Measurements from ENCODE around the gene CP.
"Not testable (repeated sequence)": the region's sequence is repeated elsewhere in the genome, so short reads cannot be mapped to it uniquely, and the experiment has no call there.

CP gene

DNA sequence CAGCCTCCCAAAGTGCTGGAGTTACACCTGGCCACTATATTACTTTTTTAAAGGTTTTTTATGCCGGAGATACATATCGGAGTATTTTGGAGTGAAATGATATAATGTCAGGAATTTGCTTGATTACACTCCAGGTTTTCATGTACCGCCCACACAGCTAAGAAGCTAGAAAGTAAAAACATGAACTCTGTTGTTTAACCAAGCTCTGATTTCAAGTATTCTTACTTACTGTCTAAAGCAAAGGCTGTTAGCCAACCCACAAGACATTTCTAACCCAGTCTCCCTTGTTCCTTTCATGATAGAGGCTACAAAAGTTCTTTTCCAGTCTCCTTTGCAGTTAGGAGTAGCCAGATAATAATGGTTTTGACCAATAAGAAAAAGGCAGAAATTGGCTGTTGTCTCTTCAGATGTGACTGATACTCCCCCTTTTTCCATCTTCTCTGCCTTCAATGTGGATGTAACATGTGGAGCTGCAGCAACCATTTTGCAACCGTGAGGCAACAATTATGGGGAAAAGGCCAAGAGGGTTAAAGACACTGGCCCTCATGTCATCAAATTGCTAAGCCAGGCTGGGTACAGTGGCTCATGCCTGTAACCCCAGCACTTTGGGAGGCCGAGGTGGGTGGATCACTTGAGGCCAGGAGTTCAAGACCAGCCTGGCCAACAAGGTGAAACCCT is 6.1 kb upstream of the CP start:
- DNase-seq (ENCODE audit: low spot score) = no peak

- DNase-seq (ENCODE audit: low spot score) = no peak
Observed at GRCh38 chr3:149226776-149227175, 5.1 kb upstream of the CP start.

- DNase-seq (ENCODE audit: low spot score) = peak; percentile 37
Observed at GRCh38 chr3:149224736-149225594, 3.3 kb upstream of the CP start.

- DNase-seq (ENCODE audit: low spot score) = no peak
Observed at GRCh38 chr3:149223461-149223820, 1.8 kb upstream of the CP start.

GRCh38 chr3:149219380-149220121 is 2.1 kb downstream of the CP start:
- DNase-seq (ENCODE audit: low spot score) = not testable (repeated sequence)

- DNase-seq (ENCODE audit: low spot score) = no peak
Observed at GRCh38 chr3:149217347-149217746, 4.3 kb downstream of the CP start.

GRCh38 chr3:149216193-149216869 is 5.3 kb downstream of the CP start:
- no peak for DNase-seq (ENCODE audit: low spot score)

DNA sequence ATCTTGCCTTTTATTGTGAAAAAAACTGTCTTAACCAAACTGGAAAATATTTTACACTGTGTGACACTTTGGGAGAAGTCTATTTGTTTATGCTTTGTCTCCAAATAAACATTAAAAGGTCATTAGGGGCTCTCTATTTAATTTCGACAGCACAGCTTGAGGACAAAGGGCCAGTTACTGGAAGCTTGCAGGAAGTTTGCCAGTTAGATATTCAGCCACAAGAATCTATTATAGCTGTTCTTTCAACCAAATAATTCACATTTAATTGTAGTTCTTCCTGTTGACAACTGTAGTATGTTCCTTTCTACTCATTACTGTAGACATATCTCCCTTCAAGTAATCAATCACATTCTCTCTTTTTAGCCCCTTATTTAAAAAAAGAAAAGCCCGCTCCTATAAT is 6.1 kb downstream of the CP start:
- DNase-seq (ENCODE audit: low spot score) = no peak

DNA sequence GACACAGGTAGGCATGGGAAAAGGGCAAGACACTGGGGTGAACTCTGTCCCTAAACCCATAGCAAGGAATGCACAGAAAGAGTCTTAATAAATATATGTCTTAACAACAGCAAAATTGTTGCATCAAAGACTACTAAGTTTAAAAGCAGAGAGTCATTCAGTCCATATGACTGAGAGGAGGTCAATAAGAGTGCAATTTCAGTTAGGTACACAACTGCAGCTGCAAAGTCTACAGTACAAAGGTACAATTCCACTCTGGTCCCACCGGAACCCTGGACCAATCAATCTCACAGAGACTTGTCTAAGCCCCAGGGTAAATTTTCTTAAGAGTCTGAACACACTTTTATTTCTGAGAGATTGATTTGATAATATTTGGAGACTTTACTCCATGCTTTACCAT is 6.9 kb downstream of the CP start:
- no peak for DNase-seq (ENCODE audit: low spot score)

GRCh38 chr3:149212386-149212785 is 9.2 kb downstream of the CP start:
- no peak for DNase-seq (ENCODE audit: low spot score)

DNA sequence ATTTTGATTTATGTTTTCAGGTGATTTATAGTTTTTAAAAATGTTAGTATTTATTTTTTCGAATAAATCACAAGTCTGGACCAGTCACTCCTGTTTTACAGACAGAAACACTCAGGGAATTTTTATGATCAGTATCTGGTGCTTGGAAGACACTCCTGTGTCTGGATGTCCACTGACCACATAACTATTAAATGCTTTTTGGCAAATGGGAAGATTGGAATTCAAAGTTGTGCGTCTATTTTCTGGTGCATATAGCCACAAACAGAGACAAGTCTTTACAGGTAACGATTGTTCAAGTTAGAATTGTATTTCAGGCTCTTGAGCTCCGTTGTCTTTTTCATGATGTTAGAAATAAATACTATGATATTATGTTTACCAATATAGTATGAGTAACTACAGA is 12.2 kb downstream of the CP start:
- no peak for DNase-seq (ENCODE audit: low spot score)

GRCh38 chr3:149207475-149207874 is 14.2 kb downstream of the CP start:
- no peak for DNase-seq (ENCODE audit: low spot score)

DNA sequence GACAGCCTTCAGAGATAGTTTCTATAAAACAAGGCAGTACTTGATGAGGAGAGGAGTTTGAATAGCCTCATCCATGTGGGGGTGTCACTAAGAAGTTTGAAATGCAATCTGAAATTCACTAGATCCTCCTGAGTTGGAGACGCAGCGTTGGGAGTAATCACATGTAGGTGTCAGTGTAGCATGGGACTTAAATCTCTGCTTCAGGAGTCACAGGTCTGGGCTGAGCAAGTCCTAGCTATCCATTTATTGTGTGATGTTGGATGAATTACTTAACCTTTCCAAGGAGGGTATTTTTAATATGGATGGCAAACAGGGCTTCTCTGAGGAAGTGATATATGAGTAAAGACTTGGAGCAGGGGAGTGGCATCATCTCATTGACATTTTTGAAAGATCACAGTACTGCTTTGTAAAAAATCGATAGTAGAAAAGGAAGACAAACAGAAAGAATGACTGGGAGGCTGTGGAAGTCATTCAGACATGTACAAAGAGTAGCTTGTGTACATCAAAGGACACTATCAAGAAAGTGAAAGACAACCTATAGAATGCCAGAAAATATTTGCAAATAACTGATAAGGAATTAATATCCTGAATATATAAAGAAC is 17.1 kb downstream of the CP start:
- no peak for DNase-seq (ENCODE audit: low spot score)

DNA sequence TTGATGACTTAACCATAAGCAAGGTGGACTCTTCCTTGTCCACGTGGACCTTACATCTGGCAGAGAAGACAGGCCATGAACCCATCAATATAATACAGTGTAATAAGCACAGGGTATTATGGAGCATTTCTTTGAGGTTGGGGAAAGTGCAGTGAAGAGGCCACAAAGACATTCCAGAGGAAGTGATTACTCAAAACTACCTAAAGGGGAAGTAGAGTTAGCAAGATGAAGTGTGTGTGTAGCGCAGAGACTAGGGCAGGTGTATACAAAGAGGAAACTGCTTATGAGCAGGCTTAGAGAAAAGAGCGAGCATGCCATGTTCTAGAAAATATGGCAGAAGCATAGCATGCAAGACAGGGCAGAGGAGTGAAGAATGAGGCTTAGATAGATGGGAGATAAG is 17.9 kb downstream of the CP start:
- DNase-seq (ENCODE audit: low spot score) = no peak

DNA sequence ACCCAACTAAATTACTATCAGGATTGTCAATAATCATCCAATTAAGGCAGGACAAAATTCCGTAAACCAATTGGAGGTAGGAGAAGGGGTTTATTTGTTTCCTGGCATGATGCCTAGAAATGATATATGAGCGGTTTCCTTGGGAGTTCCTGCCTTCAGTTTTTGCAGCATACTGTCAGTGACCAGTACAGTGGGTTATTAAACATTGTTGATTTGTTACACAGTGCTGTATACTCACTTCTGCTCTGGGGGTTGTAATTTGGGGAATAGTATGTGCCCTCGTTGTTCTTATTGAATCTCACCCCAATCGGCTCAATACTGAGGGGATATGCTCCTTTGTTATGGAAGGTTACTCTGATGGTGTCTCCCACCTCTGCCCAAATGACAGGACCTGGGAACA is 22.2 kb downstream of the CP start:
- DNase-seq (ENCODE audit: low spot score) = no peak

DNA sequence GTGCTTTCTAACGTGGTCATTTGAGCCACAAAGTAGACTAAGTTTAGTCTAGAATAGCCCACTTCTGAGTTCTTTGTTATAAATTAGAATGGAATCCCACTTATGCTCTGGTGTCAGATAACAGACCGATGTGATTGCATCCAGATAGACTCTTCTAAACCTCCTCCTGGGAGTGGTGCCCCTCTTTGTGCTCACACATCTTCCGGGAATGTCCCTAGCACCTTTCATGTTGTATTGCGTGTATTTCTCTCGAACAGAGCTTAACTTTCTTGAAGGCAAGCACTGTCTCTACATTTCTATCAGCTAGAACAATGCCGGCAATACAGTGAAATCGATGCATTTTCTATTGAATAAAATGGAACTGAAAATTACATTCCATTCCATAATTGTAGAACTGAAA is 23.0 kb downstream of the CP start:
- DNase-seq (ENCODE audit: low spot score) = no peak

GRCh38 chr3:149197669-149198068 is 24.0 kb downstream of the CP start:
- no peak for DNase-seq (ENCODE audit: low spot score)

GRCh38 chr3:149196805-149197592 is 24.6 kb downstream of the CP start:
- DNase-seq (ENCODE audit: low spot score) = not testable (repeated sequence)

- no peak for DNase-seq (ENCODE audit: low spot score)
Observed at GRCh38 chr3:149195221-149195620, 26.4 kb downstream of the CP start.

GRCh38 chr3:149188494-149188893 is 33.1 kb downstream of the CP start:
- no peak for DNase-seq (ENCODE audit: low spot score)

GRCh38 chr3:149186721-149187120 is 34.9 kb downstream of the CP start:
- DNase-seq (ENCODE audit: low spot score) = no peak

Data from hepatic stellate cell (primary cell).